Small intestine (tissue), 7 donors: ENCODE results near the gene CDC42EP3. TPM values are rescaled to one million over a fixed set of nuclear protein-coding genes. Genes with fewer than 3 reads are reported as not detected.

Experiments
- DNase-seq, 2 donors: peaks; one replicate each; pipeline versions ENCODE4 v3.0.0 to v3.0.0-alpha.2; 2013
- FAIRE-seq: peaks from 2 replicates; lab custom pipeline; 2012; peaks lifted over from hg19 to GRCh38; lab: Jason Lieb, UNC
- H3K27ac ChIP-seq, 3 donors: one replicate each; pipeline ENCODE4 v1.5.1; 2013; ENCODE audit warnings: low read length in 2 of 3, mild to moderate bottlenecking in 2 of 3, control low read depth in 1 of 3, inconsistent platforms in 1 of 3, low read depth in 1 of 3, moderate library complexity in 1 of 3
- H3K27me3 ChIP-seq, 3 donors: one replicate each; pipeline ENCODE4 v1.6.1; 2013; ENCODE audit warnings: low read length in 3 of 3, inconsistent platforms in 1 of 3; ENCODE audit not compliant: control insufficient read depth in 3 of 3, insufficient read depth in 3 of 3
- H3K36me3 ChIP-seq, 3 donors: one replicate each; pipeline ENCODE4 v1.6.1; 2013; ENCODE audit warnings: low read length in 3 of 3, inconsistent platforms in 1 of 3, low read depth in 1 of 3, mild to moderate bottlenecking in 1 of 3, moderate library complexity in 1 of 3; ENCODE audit not compliant: control insufficient read depth in 3 of 3, insufficient read depth in 2 of 3
- H3K4me1 ChIP-seq, 3 donors: one replicate each; pipeline ENCODE4 v1.6.1; 2013; ENCODE audit warnings: low read length in 2 of 3, inconsistent platforms in 1 of 3, low read depth in 1 of 3, mild to moderate bottlenecking in 1 of 3, moderate library complexity in 1 of 3; ENCODE audit not compliant: control insufficient read depth in 3 of 3, insufficient read depth in 2 of 3
- H3K4me3 ChIP-seq, 3 donors: one replicate each; pipeline ENCODE4 v1.5.1; 2013; ENCODE audit warnings: low read length in 3 of 3, control low read depth in 1 of 3, inconsistent platforms in 1 of 3, low read depth in 1 of 3, mild to moderate bottlenecking in 1 of 3, moderate library complexity in 1 of 3
- H3K9me3 ChIP-seq, 2 donors: one replicate each; pipeline ENCODE4 v1.6.1; 2013; ENCODE audit warnings: low read depth in 1 of 2, low read length in 1 of 2; ENCODE audit not compliant: control insufficient read depth in 2 of 2, insufficient read depth in 1 of 2
- WGBS, 3 donors: extraction: QIAGEN DNeasy Blood & Tissue Kit; methylation state at CpG; one replicate each; pipeline ENCODE4 v1.1.7; 2013; 5-methylcytosine and 5-hydroxymethylcytosine counted together
- polyA plus RNA-seq, 4 donors: library from polyadenylated mRNA; stranded (reverse) in 3 of 4; unstranded in 1 of 4; fragments of 200-250 nt in 3 of 4; fragments of 120-200 nt in 1 of 4; gene quantifications; one replicate each; pipeline versions ENCODE4 v1.2.1 to v1.2.3, GENCODE V29; 2013
- donor health status: healthy with polysubstance abuse.
- donor health status: control.
- donor health status: control.
- donor health status: Bipolar disorder and iron deficiency.
- donor health status: healthy.

CDC42EP3 gene
- polyA plus RNA-seq, 4 donors: 1.1 to 10.6 (median 5.2) TPM

DNA sequence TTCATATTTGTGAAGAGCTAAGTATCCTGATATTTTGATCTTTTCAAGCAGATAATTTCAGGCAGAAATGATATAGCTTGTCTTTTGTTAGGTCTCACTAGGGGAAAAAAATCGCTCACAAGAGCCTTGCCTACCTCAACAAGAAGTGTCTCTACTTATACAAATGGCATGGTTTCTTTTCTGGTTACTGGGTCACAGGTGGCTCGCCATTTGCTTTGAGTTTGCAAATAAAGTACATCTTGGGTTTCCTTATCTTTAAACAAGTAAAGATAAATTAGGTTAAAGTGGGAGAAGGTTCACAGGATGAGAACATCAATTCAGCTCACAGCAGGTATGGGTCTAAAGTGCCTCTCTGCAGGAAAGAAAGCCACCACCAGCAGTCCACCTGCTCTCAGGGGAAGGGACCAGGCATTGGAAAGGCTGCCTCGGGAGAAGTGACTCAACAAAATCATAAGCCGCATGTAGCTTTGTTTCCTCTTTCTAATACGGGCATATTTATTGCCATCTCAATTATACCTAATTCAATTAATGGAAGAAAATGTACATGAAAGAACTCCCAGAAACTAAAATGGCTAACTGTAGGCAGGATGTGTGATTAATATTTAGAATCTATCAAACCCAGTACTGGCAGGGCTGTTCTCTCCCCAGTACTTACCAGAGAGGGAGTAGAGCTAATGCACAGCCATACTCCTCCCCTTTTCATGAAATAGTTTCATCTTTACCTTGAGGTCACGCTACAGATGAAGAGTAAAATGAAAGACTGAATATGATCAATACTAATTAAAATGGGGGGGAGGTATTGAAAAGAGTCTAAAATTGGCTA lies 28.3 kb downstream of the CDC42EP3 start:
- H3K36me3 ChIP-seq: peaks cover 0 to 6% (median 0%) of the 10 kb centered on the region in 3 donors
- no peaks in the 10 kb centered on the region for H3K27me3 ChIP-seq
- no peak overlapping the region for H3K4me3 ChIP-seq
- no peaks in the 10 kb centered on the region for H3K9me3 ChIP-seq
- H3K27ac ChIP-seq: no peak overlapping the region
- no peak for FAIRE-seq
- DNase-seq: no peak
- no peaks in the 10 kb centered on the region for H3K4me1 ChIP-seq
- WGBS, 3 donors: 68 to 73% (median 70%) methylated on average over 6 of the region's 6 CpGs

DNA sequence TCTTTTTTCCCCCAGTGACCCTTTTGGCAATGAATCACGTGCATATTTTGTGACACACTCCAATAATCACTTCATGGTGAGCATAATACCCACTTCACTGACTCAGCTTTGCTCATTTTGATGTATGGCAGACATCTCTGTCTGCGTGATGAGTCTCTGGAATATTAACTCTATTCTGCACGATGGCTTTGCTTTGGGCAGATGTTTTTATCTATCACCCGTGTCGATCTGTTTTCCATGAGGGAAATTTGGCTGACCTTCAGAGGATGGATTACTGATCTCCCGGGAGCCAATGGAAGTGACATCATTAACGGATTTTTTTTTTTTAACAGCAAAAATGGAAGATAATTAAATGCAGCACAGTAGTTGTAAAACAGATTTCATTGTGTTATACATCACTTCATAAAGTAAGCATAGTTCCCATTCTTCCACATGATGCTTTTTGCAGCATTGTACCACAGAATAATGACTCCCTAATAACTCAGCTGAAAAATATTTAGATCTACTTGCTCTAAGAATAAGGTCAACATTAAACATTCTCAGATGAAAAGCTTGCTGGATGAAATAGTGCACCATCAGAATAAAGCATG lies 29.8 kb downstream of the CDC42EP3 start:
- H3K27me3 ChIP-seq: no peaks in the 10 kb centered on the region
- H3K4me3 ChIP-seq: no peak overlapping the region
- DNase-seq: no peak
- peaks cover 0 to 5% (median 0%) of the 10 kb centered on the region in 3 donors for H3K36me3 ChIP-seq
- no peak for FAIRE-seq
- no peak overlapping the region for H3K27ac ChIP-seq
- 64 to 72% (median 71%) methylated on average over 7 of the region's 7 CpGs for WGBS, 3 donors
- no peaks in the 10 kb centered on the region for H3K9me3 ChIP-seq
- no peaks in the 10 kb centered on the region for H3K4me1 ChIP-seq

DNA sequence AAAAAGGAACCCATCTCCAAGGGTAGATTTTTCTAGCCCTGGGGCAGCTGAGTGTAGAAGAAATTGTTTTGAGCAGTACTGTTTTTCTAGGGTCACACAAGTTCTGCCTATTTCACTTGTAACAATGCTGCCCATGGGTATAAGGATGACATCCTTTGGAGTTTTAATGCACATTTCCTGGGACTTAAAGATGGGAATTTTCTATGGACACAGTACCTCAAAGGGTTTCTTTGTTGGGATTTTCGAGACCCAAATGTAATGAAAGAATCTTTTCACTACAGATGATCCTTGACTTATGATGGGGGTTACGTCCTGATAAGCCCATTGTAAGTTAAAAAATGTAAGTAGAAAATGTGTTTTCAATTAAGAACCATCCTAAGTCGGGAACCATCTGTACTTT lies 31.8 kb downstream of the CDC42EP3 start:
- no peak for FAIRE-seq
- 71 to 94% (median 78%) methylated on average over 3 of the region's 3 CpGs for WGBS, 3 donors
- H3K27ac ChIP-seq: no peak overlapping the region

DNA sequence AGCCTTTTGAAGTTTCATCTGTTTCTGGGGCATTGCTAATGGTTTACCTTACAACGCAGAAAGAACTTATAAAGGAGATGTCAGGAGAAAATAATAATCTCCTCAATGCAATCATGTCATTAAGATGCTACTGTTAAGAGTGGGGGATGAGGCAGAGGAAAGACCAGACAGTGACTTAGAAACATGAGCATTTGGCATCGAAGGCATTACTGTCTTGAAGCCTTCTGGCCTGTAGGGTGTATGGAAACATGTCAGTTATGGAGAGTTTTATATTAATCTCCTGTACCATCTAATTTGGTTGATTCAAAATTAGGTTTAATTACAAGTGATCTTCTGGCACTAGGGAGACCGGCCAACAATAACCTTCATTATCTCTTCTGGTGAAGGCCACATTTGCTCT lies 32.5 kb downstream of the CDC42EP3 start:
- no peak for FAIRE-seq
- WGBS, 3 donors: 89 to 95% (median 93%) methylated on average over 3 of the region's 3 CpGs
- H3K27ac ChIP-seq: no peak overlapping the region
- H3K9me3 ChIP-seq: no peaks in the 10 kb centered on the region
- H3K4me1 ChIP-seq: no peaks in the 10 kb centered on the region
- DNase-seq: no peak
- H3K36me3 ChIP-seq: no peaks in the 10 kb centered on the region
- no peak overlapping the region for H3K4me3 ChIP-seq
- no peaks in the 10 kb centered on the region for H3K27me3 ChIP-seq

More for the DNA sequence above, 31.8 kb downstream of the CDC42EP3 start:
- Histone ChIP-seq H3K36me3 (no peaks in the 10 kb centered on the region), H3K9me3 (no peaks in the 10 kb centered on the region), H3K4me1 (no peaks in the 10 kb centered on the region), H3K4me3 (no peak overlapping the region), H3K27me3 (no peaks in the 10 kb centered on the region)
- DNase-seq: no peak

DNA sequence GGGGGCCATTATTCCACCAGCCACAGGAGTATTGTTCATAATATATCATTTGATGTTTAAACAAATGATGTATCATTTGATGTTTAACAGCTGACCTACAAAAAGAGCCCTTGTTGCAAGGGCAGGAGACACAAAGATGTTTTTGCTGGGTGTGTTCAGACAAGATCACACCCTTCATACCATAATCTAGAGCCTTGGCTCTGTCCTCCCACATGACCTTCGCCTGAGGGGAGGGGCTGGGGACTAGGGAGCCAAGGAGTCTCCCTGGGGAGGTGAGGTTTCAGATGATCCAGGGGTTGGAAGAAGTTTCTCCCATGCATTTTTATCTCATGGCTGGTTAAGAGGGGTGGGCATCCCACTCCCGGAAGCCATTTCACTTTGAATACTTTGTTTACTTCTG lies 33.5 kb downstream of the CDC42EP3 start:
- FAIRE-seq (no peak), DNase-seq (no peak)
- H3K4me3 ChIP-seq: no peak overlapping the region
- no peaks in the 10 kb centered on the region for H3K9me3 ChIP-seq
- H3K27me3 ChIP-seq: no peaks in the 10 kb centered on the region
- H3K4me1 ChIP-seq: no peaks in the 10 kb centered on the region
- WGBS, 3 donors: 50 to 67% (median 58%) methylated on average over 2 of the region's 2 CpGs
- no peaks in the 10 kb centered on the region for H3K36me3 ChIP-seq
- H3K27ac ChIP-seq: no peak overlapping the region

DNA sequence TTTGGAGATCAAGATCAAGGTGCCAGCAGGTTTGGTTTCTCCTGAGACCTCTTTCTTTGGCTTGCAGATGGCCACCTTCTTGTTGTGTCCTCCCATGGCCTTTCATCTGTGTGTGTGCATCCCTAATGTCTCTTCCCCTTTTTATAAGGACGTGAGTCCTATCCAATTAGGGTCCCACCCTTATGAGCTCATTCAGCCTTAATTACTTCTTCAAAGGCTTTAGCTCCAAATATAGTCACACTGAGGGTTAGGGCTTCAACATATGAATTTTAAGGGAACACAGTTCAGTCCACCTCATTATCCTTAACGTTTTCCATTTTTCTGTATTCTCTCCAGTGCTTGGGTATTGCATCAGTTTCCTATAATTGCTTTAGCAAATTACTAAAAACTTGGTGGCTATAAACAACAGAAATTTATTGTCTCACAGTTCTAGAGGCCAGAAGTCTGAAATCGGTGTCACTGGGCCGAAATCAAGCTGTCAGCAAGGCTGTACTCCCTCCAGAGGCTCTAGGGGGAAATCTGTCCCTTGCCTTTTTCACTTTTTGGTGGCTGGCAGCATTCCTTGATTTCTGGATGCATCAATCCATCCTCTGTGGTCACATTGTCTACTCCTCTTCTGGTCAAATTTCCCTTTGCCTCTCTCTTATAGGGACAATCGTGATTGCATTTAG lies 34.1 kb downstream of the CDC42EP3 start:
- WGBS, 3 donors: 64 to 70% (median 66%) methylated on average over 5 of the region's 5 CpGs
- Histone ChIP-seq H3K36me3 (no peaks in the 10 kb centered on the region), H3K27ac (no peak overlapping the region), H3K9me3 (no peaks in the 10 kb centered on the region), H3K27me3 (no peaks in the 10 kb centered on the region), H3K4me3 (no peak overlapping the region), H3K4me1 (no peaks in the 10 kb centered on the region)
- no peak for DNase-seq
- FAIRE-seq: no peak

DNA sequence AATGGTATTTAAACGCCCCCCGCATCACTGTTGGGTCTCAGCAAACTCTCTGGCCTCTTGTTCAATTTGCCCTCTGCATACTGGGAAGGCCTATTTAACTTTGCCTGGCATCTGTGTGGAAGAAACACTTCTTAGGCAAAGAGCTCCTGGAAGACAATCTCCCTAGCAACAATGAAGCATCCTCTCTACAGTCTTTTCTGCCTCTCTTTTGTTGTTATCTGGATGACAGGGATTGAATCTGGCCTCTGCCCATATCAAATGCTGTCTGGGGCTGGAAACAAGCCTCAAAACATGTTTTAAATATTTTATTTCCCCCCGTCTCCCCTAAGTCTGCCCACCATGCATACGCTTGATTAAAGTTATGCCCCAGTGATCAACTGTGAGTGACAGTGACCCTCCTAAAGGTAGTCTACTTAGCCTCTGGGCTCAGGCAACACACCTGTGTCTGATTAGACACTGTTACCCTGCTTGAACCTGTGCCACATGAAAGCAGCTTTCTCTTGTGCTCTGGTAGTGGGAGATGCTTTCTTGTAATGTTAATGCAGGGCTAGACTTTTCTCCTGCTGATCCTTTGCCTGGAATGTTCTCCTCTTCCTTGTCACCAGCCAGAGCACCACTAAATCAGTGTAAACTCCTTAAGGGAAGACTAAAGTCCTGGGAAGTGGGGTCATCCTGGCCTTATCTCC lies 34.9 kb downstream of the CDC42EP3 start:
- no peaks in the 10 kb centered on the region for H3K27me3 ChIP-seq
- H3K4me1 ChIP-seq: no peaks in the 10 kb centered on the region
- no peak for FAIRE-seq
- no peak overlapping the region for H3K4me3 ChIP-seq
- no peaks in the 10 kb centered on the region for H3K9me3 ChIP-seq
- 81 to 89% (median 86%) methylated on average over 4 of the region's 4 CpGs for WGBS, 3 donors
- H3K36me3 ChIP-seq: no peaks in the 10 kb centered on the region
- no peak overlapping the region for H3K27ac ChIP-seq
- DNase-seq: no peak
